Activated CD8-positive, alpha-beta memory T cell treated with anti-CD3 and anti-CD28 coated beads for 48 hours (primary cell): ENCODE data around the gene LY6G5B.

ENCODE experiments used
- DNase-seq, 3 experiments: peaks; one replicate each; pipeline ENCODE4 v3.0.0-alpha.2; 2020; ENCODE audit warnings: low read depth in 2 of 3, low spot score in 2 of 3

Gene LY6G5B

GRCh38 chr6:31669676-31670075 is at the start of gene LY6G5B:
TSS of gene LY6G5B (plus strand) at chr6:31669976. CDS start at chr6:31670951, 975 bp downstream.
- DNase-seq: no peak

GRCh38 chr6:31620586-31621319 is 49.0 kb upstream of the LY6G5B start, which contains the start of gene PRRC2A:
TSS of gene PRRC2A (plus strand) at chr6:31620715. CDS start at chr6:31622790, 2,075 bp downstream.
- DNase-seq: peak in 2 of 3 experiments; percentile 86 to 89

- DNase-seq: no peak
These were observed 48.3 kb upstream of the LY6G5B start for GRCh38 chr6:31621320-31621939.

GRCh38 chr6:31621991-31622390 is 47.8 kb upstream of the LY6G5B start:
- DNase-seq: no peak

- DNase-seq: no peak
These were observed 47.1 kb upstream of the LY6G5B start for GRCh38 chr6:31622684-31623091.

- DNase-seq: no peak
These were observed 45.7 kb upstream of the LY6G5B start for GRCh38 chr6:31624070-31624469.

- DNase-seq: no peak
These were observed 42.8 kb upstream of the LY6G5B start for GRCh38 chr6:31626952-31627351.

GRCh38 chr6:31627690-31628287 is 42.0 kb upstream of the LY6G5B start:
- DNase-seq: no peak

GRCh38 chr6:31629014-31629413 is 40.8 kb upstream of the LY6G5B start:
- DNase-seq: no peak

GRCh38 chr6:31630177-31630934 is 39.4 kb upstream of the LY6G5B start:
- DNase-seq: no peak

- DNase-seq: no peak
These were observed 38.6 kb upstream of the LY6G5B start for GRCh38 chr6:31631209-31631608.

- no peak for DNase-seq
These were observed 38.0 kb upstream of the LY6G5B start for GRCh38 chr6:31631681-31632278.

- DNase-seq: no peak
These were observed 37.4 kb upstream of the LY6G5B start for GRCh38 chr6:31632279-31632946.

GRCh38 chr6:31633447-31633846 is 36.3 kb upstream of the LY6G5B start:
- no peak for DNase-seq

- no peak for DNase-seq
These were observed 35.6 kb upstream of the LY6G5B start for GRCh38 chr6:31634131-31634530.

GRCh38 chr6:31634969-31635575 is 34.7 kb upstream of the LY6G5B start:
- no peak for DNase-seq

- no peak for DNase-seq
These were observed 32.8 kb upstream of the LY6G5B start for GRCh38 chr6:31636698-31637596.

GRCh38 chr6:31639043-31639442 is 30.7 kb upstream of the LY6G5B start:
- DNase-seq: no peak

- no peak for DNase-seq
These were observed 30.3 kb upstream of the LY6G5B start for GRCh38 chr6:31639449-31639861.
